ENCODE data around the gene KIF26B.
"Not testable (repeated sequence)": the region's sequence is repeated elsewhere in the genome, so short reads cannot be mapped to it uniquely, and the experiment has no call there.

DNA sequence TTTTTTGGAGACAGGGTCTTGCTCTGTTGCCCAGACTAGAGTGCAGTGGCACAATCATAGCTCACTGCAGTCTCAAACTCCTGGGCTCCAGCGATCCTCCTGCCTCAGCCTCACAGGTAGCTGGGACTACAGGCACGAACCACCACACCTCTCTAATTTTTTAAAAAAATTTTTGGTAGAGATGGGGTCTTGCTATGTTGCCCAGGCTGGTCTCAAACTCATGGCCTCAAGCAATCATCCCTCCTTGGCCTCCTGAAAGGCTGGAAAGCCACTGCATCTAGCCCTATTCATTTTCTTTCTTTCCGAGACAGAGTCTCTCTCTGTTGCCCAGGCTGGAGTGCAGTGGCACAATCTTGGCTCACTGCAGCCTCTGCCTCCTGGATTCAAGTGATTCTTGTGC lies 559.2 kb downstream of the KIF26B start:
- TF ChIP-seq, protein P1, sequence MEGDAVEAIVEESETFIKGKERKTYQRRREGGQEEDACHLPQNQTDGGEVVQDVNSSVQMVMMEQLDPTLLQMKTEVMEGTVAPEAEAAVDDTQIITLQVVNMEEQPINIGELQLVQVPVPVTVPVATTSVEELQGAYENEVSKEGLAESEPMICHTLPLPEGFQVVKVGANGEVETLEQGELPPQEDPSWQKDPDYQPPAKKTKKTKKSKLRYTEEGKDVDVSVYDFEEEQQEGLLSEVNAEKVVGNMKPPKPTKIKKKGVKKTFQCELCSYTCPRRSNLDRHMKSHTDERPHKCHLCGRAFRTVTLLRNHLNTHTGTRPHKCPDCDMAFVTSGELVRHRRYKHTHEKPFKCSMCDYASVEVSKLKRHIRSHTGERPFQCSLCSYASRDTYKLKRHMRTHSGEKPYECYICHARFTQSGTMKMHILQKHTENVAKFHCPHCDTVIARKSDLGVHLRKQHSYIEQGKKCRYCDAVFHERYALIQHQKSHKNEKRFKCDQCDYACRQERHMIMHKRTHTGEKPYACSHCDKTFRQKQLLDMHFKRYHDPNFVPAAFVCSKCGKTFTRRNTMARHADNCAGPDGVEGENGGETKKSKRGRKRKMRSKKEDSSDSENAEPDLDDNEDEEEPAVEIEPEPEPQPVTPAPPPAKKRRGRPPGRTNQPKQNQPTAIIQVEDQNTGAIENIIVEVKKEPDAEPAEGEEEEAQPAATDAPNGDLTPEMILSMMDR (conservative IDR thresholded peaks at IDR 0.05; ENCODE audit: low read depth, low read length), result not testable (repeated sequence)
- not testable (repeated sequence) for TF ChIP-seq EZH2 (IDR thresholded peaks at IDR 0.05; ENCODE audit: low read length, unreplicated experiment)
